ENCODE measurements around the gene CIBAR2. TPM values are rescaled to one million over a fixed set of nuclear protein-coding genes. Genes with fewer than 3 reads are reported as not detected.

CIBAR2 gene
- total and polyA plus RNA-seq, 8 donors = 0.29 to 10.9 (median 5.9) TPM

GRCh38 chr16:85136702-85137322, 24.5 kb upstream of the CIBAR2 start:
- peak; percentile 43 for ATAC-seq
- H3K36me3 ChIP-seq = no peaks in the 10 kb centered on the region
- intact Hi-C loops (cut with DNase I) = no loop called here
- peaks cover 16 to 40% of the 10 kb centered on the region in 2 donors for H3K4me1 ChIP-seq
- no peak for TF ChIP-seq CTCF (IDR thresholded peaks at IDR 0.05)
- peak overlapping the region; percentile 72 to 85 for H3K27ac ChIP-seq
- peaks cover 0 to 17% of the 10 kb centered on the region in 2 donors for H3K27me3 ChIP-seq
- peak overlapping the region; percentile 13 to 30 for H3K4me3 ChIP-seq
- H3K9me3 ChIP-seq = no peaks in the 10 kb centered on the region
- DNase-seq = peak in 1 of 4 donors; percentile 68

- no peak for TF ChIP-seq CTCF (IDR thresholded peaks at IDR 0.05)
- peaks cover 16 to 40% of the 10 kb centered on the region in 2 donors for H3K4me1 ChIP-seq
- intact Hi-C loops (cut with DNase I) = no loop called here
- peak overlapping the region in 1 of 2 donors; percentile 30 for H3K4me3 ChIP-seq
- no peaks in the 10 kb centered on the region for H3K9me3 ChIP-seq
- peaks cover 0 to 17% of the 10 kb centered on the region in 2 donors for H3K27me3 ChIP-seq
- no peaks in the 10 kb centered on the region for H3K36me3 ChIP-seq
- peak overlapping the region; percentile 72 to 85 for H3K27ac ChIP-seq
- DNase-seq (peak in 1 of 4 donors; percentile 76), ATAC-seq (peak; percentile 49)
These were observed 24.0 kb upstream of the CIBAR2 start for GRCh38 chr16:85136213-85136701.

GRCh38 chr16:85134789-85135142, 22.5 kb upstream of the CIBAR2 start:
- TF ChIP-seq CTCF (IDR thresholded peaks at IDR 0.05) = no peak
- peak overlapping the region in 1 of 2 donors; percentile 85 for H3K27ac ChIP-seq
- peaks cover 23 to 49% of the 10 kb centered on the region in 2 donors for H3K4me1 ChIP-seq

GRCh38 chr16:85134076-85134788, 22.0 kb upstream of the CIBAR2 start:
- intact Hi-C loops (cut with DNase I) = no loop called here
- TF ChIP-seq CTCF (IDR thresholded peaks at IDR 0.05) = no peak
- no peaks in the 10 kb centered on the region for H3K36me3 ChIP-seq
- no peaks in the 10 kb centered on the region for H3K9me3 ChIP-seq
- DNase-seq = no peak
- H3K4me1 ChIP-seq = peaks cover 23 to 49% of the 10 kb centered on the region in 2 donors
- no peak overlapping the region for H3K4me3 ChIP-seq
- peaks cover 0 to 17% of the 10 kb centered on the region in 2 donors for H3K27me3 ChIP-seq
- ATAC-seq = no peak
- no peak overlapping the region for H3K27ac ChIP-seq

More at GRCh38 chr16:85134789-85135142, 22.5 kb upstream of the CIBAR2 start:
- H3K4me3 ChIP-seq = no peak overlapping the region
- intact Hi-C loops (cut with DNase I) = no loop called here
- no peaks in the 10 kb centered on the region for H3K9me3 ChIP-seq
- no peaks in the 10 kb centered on the region for H3K36me3 ChIP-seq
- peaks cover 0 to 17% of the 10 kb centered on the region in 2 donors for H3K27me3 ChIP-seq
- DNase-seq (no peak), ATAC-seq (no peak)

- DNase-seq = no peak
- no peaks in the 10 kb centered on the region for H3K9me3 ChIP-seq
- H3K4me3 ChIP-seq = no peak overlapping the region
- H3K27ac ChIP-seq = no peak overlapping the region
- intact Hi-C loops (cut with DNase I) = no loop called here
- TF ChIP-seq CTCF (IDR thresholded peaks at IDR 0.05) = no peak
- no peak for ATAC-seq
- no peaks in the 10 kb centered on the region for H3K36me3 ChIP-seq
- H3K27me3 ChIP-seq = peaks cover 0 to 17% of the 10 kb centered on the region in 2 donors
- peaks cover 23 to 46% of the 10 kb centered on the region in 2 donors for H3K4me1 ChIP-seq
These were observed 21.0 kb upstream of the CIBAR2 start for GRCh38 chr16:85133290-85133599.
